Uterus (tissue), 2 donors: ENCODE results near the gene MTHFD1.

Experiments used
- POLR2A ChIP-seq, 2 donors: fragments of 450-650 bp; IDR thresholded peaks; one replicate each; pipeline ENCODE4 v1.6.1; 2016; ENCODE audit warnings: antibody characterized with exemption in 2 of 2, mild to moderate bottlenecking in 1 of 2, moderate library complexity in 1 of 2
- TF ChIP-seq, protein P1 (sequence below), 4 experiments: fragments of 200-600 bp in 2 of 4; fragments of 450-650 bp in 2 of 4; sonication (generic) in 2 of 4; IDR thresholded peaks; one replicate each; pipeline ENCODE4 v1.5.1; 2016 to 2019; ENCODE audit warnings: antibody characterized with exemption in 4 of 4, mild to moderate bottlenecking in 2 of 4, moderate library complexity in 1 of 4

DNA sequence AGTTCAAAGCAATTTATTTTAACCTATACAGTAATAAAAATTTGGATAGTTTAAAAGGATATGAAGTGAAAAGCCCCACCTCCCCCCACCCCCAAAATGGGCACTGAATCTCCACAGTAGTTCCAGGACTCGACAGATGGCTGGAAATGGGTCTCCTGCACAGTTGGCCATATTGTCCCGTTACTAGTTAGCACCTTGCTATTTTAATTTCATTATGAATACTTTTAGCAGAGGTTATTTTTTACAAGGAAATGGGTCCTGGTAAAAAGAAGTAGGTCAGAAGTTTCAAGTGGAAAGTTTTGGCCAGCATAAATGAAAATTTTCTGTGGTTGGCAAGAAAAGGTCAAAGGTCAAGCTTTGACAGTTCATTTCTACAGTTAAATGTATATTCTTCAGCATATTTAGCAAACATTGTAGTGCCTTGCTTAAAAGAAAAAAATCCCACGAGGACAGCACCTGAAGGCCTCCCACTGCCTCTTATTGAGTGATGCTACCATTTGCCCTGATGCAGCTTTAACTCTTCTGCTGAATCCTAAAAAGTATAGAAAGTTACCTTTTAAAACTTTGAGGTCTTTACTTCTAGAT is 28.3 kb downstream of the MTHFD1 start:
- TF ChIP-seq, protein P1, sequence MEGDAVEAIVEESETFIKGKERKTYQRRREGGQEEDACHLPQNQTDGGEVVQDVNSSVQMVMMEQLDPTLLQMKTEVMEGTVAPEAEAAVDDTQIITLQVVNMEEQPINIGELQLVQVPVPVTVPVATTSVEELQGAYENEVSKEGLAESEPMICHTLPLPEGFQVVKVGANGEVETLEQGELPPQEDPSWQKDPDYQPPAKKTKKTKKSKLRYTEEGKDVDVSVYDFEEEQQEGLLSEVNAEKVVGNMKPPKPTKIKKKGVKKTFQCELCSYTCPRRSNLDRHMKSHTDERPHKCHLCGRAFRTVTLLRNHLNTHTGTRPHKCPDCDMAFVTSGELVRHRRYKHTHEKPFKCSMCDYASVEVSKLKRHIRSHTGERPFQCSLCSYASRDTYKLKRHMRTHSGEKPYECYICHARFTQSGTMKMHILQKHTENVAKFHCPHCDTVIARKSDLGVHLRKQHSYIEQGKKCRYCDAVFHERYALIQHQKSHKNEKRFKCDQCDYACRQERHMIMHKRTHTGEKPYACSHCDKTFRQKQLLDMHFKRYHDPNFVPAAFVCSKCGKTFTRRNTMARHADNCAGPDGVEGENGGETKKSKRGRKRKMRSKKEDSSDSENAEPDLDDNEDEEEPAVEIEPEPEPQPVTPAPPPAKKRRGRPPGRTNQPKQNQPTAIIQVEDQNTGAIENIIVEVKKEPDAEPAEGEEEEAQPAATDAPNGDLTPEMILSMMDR (IDR thresholded peaks at IDR 0.05) = no peak
- TF ChIP-seq POLR2A (IDR thresholded peaks at IDR 0.05) = no peak
